NCI-H526 treated with DMSO at 0.1 percent for 48 hours (cell line): ENCODE data around the gene TRANK1.
"Not testable (repeated sequence)": the region's sequence is repeated elsewhere in the genome, so short reads cannot be mapped to it uniquely, and the experiment has no call there.

Experiments used
- DNase-seq: peaks from one replicate; lab custom pipeline; 2025; lab: John Stamatoyannopoulos, UW

The TRANK1 gene

DNA sequence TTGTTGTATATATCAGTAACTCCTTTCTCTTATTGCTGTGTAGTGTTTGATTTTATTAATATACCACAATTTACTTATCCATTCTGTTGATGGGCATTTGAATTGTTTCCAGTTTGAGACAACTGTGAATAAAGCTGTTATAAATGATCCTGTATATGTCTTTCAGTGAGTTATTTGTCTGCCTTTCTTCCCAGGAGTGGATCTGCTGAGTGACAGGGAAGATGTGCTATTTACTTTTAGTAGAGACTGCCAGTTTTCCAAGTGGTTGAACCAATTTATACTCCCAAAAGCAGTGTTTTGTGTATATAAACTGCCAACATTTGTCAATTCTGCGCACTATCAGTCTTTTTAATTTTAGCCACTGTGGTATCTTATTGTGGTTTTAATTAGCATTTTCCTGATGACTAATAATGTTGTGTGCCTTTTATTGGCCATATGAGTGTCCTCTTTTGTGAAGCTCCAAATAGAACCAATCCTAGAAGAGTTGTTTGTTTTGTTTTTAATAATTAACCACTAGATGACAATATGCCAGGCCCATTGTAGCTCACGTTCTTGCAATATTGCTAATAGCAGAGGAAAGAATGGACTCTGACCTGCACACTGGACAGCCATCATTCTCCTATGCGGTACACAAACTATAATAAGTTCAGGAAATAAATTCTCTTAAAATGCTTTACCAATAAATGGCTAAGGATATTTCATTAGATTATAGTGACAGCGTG lies 25.3 kb downstream of the TRANK1 start:
- no peak for DNase-seq

DNA sequence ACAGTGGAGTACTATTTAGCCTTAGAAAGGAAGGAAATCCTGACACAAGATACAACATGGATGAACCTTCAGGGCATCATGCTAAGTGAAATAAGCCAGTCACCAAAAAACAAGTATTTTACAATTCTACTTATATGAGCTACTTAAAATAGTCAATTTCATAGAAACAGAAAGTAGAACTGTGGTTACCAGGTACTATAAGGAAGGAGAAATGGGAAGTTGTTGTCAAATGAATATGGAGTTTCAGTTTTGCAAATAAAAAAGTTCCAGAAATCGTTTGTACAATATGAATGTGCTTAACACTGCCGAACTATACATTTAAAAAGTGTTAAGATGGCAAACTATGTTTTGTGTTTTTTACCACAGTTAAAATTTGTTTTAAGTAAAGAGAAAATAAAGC lies 26.8 kb downstream of the TRANK1 start:
- no peak for DNase-seq

- DNase-seq, result no peak
Measured at GRCh38 chr3:36911990-36912804, 32.7 kb downstream of the TRANK1 start.

GRCh38 chr3:36909666-36910065 lies 35.2 kb downstream of the TRANK1 start:
- DNase-seq, result no peak

- no peak for DNase-seq
Measured at GRCh38 chr3:36909181-36909580, 35.7 kb downstream of the TRANK1 start.

DNA sequence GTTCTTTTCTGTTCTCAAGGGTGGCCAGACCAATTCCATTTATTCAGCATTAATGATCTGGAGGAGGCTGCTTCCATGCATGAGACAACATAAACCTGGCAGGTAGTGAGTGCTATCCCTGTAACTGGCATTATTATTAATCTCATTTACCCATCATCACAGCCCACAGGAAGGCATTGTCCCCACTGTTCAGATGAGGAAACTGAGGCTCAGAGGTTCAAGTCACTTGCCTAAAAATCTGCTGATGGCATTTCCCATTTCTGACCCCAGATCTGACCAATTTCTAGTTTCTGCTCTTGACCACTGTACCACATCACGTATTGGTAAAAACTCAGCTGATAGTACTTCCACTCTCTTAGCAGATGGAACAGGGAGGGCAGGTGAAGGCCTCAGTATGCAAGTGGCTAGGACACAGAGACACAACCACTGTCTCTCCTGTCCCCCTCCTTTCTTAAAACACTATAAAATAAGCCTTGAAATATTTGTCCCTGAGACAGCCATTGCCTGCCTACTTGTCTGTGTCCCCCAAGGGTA lies 36.1 kb downstream of the TRANK1 start:
- DNase-seq, result no peak

DNA sequence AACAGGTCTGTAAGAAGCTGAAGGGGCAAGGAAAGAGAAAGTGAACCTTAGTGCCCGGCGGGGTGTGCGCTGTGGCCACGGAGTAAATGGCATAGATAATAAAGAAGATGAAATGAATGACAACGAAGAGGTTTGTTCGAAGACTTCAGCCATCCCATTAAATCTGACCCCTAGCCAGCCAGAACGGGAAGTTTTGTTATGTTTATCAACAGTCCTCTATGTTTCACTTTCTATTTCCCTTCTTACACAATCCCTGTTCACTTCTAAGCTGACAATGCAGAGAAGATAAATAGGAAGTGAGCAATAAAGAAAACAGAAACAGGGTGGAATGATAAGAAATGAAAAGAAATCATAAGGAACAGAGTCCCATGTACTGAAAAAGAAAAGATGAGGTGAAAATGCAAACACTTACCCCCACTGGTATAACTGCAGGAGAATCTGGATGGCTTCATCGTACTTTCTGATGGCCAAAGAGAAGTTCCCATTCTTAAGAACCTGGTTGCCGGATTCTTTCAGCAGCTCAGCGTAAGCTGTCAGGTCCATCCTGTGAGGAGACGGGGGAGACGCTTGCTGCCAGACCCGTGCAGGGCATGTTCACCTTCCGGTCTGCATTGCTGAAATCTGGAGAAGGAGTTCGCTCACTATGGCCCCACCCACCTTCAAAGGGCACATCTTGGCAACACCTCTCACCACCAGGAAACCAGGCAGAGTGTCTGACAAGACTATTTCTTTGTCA lies 36.8 kb downstream of the TRANK1 start:
- no peak for DNase-seq

DNA sequence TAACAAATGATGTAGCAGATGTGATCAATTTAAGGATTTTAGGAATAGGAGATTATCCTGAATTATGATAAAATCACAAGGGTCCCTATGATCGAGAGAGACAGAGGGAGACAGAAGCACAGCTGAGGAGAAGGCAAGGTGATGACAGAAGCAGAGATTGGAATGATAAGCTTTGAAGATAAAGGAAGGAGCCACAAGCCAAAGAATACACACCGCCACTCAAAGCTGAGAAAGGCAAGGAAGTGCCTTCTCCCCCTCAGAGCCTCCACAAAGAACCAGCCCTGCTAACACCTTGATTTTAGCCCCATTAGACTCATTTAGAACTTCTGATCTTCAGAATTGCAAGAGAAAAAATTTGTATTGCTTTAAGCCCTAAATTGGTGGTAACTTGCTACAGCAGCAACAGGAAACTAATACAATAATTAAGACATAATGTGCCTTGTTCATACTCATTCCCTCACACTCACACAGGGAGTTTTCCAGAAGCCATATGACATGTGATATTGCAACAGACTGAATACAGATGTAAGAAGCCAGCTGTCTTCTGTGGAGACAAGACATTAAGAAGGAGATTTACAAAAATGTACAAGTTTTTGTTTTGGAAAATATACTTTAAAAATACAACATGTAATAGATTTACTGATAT lies 38.2 kb downstream of the TRANK1 start:
- no peak for DNase-seq

DNA sequence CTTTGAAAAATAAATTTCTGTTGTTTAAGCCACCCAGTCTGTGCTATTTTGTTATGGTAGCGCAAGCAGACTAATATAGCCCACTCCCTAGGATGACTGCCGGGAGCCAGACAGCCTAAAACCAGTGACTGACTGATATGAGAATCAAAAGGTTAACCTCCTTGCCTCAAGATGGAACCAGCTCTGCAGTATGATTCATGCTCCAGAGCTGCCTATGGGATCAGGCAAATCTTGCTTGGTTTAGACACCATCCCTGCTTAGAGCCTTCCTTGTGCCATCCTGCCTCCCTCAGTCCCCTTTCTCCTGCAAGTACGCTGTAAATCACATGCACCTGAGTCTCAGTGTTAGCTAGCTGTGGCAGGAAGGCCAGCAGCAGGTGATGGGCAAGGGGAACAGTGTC lies 39.3 kb downstream of the TRANK1 start:
- no peak for DNase-seq

GRCh38 chr3:36904641-36905040 lies 40.2 kb downstream of the TRANK1 start:
- no peak for DNase-seq

DNA sequence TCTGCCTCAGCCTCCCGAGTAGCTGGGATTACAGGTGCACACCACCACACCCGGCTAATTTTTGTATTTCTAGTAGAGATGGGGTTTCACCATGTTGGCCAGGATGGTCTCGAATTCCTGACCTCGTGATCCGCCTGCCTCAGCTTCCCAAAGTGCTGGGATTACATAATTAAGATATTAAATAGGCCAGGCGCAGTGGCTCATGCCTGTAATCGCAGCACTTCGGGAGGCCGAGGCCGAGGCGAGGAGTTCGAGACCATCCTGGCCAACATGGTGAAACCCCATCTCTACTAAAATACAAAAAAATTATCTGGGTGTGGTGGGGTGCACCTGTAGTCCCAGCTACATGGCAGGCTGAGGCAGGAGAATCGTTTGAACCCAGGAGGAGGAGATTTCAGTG lies 40.8 kb downstream of the TRANK1 start:
- not testable (repeated sequence) for DNase-seq

GRCh38 chr3:36903119-36903882 lies 41.6 kb downstream of the TRANK1 start:
- DNase-seq, result no peak

DNA sequence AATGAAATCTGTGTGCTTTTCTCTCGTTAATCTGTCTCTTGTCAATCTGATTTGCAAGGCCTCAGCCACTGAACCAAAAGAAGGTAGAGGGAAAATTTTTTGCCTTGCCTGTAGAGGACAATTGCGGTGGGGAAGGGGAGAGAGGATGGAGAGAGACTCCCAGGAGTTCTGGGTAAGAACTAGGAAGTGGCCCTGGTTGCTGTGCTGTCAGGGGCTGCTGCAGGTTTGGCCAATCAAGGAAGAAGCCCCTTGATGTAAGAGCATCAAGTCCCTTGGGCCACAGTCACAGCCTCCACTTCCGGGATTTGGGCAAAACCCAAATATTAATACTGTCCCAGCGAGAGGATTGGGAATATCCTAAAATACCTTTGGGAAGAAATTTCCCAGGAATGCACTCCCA lies 43.3 kb downstream of the TRANK1 start:
- DNase-seq, result no peak

GRCh38 chr3:36900474-36901443 lies 44.1 kb downstream of the TRANK1 start:
- DNase-seq, result no peak

DNA sequence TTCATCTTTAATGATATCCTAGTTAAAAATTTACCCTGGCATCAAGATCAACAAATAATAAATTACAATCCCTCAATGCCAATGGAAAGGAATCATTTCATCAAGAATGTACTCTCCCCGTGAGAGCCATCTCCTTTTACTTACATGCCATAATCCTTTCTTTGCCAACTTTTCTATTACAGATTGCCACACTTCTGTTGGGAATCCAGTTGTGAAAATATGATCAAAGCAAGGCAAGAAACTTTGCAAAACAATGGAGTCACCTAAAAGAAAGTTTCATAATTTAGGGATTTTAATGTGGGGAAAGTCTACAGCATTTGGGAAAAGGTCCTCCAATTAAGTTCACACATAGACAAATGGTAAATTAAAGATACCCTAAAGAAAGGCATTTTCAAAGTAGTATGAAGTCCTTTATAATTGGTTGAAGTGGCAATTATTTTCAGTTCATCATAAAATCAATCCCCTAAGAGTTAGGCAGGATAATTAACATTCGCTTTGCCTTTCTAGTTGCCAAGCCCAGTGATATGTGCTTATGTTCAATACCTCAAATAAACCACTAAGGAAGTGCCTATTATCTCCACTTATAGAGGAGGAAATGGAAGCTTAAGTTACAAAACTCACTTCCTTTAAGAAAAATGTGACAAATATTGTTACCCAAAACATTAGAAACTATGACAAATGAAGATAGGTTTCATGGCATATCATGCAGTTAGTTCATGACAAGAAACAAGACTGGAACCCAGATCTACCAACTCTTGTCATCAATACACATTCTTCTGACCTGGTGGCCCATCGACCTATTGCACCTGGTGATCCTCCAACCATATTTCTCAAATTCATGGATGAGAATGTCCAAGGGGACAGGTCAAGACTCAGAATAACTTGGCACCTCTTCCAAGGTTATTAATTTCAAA lies 49.1 kb downstream of the TRANK1 start:
- no peak for DNase-seq

DNA sequence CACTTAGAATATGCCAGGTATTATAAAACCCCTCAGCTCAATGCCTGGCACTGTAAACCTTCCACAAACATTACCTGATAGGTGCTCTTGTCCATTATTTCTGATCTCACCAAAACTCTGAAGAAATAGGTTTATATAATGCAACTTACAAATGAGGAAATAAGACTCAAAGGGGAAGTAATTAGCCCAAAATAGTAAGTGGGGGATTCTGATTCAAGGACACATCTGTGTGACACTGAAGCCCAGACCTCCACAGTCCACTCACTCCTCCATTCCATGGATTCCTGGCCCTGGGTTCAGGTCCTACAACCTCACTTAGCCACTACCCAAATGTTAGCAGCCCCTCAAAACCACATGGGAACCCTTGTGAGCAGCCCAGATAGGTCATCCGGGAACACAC lies 49.9 kb downstream of the TRANK1 start:
- no peak for DNase-seq

- DNase-seq, result no peak
Measured at GRCh38 chr3:36893826-36894225, 51.0 kb downstream of the TRANK1 start.

GRCh38 chr3:36893137-36893557 lies 51.7 kb downstream of the TRANK1 start:
- no peak for DNase-seq
